DMS79 (cell line): ENCODE results near the gene LLGL1.

Source experiments
- DNase-seq: peaks from one replicate; lab custom pipeline; 2025; lab: John Stamatoyannopoulos, UW

Gene LLGL1

GRCh38 chr17:18230288-18231141 lies 5.1 kb downstream of the LLGL1 start:
- DNase-seq = no peak

- no peak for DNase-seq
These were observed 5.7 kb downstream of the LLGL1 start for GRCh38 chr17:18231164-18231563.

- DNase-seq = no peak
These were observed 8.5 kb downstream of the LLGL1 start for GRCh38 chr17:18233803-18234518.

GRCh38 chr17:18234853-18235380 lies 9.5 kb downstream of the LLGL1 start:
- no peak for DNase-seq

- no peak for DNase-seq
These were observed 10.4 kb downstream of the LLGL1 start for GRCh38 chr17:18235743-18236256.

- DNase-seq = no peak
These were observed 11.1 kb downstream of the LLGL1 start for GRCh38 chr17:18236494-18236893.

- no peak for DNase-seq
These were observed 12.0 kb downstream of the LLGL1 start for GRCh38 chr17:18237461-18237860.

GRCh38 chr17:18238299-18238698 lies 12.9 kb downstream of the LLGL1 start:
- no peak for DNase-seq

GRCh38 chr17:18240449-18240848 lies 15.0 kb downstream of the LLGL1 start:
- DNase-seq = no peak

GRCh38 chr17:18241229-18241871 lies 15.9 kb downstream of the LLGL1 start:
- no peak for DNase-seq

- no peak for DNase-seq
These were observed 19.8 kb downstream of the LLGL1 start for GRCh38 chr17:18245038-18245776.

- DNase-seq = no peak
These were observed 20.8 kb downstream of the LLGL1 start for GRCh38 chr17:18246109-18246725.

- DNase-seq = peak; percentile 41
These were observed 21.6 kb downstream of the LLGL1 start for GRCh38 chr17:18246880-18247612.

- no peak for DNase-seq
These were observed 22.2 kb downstream of the LLGL1 start for GRCh38 chr17:18247613-18248001.

- peak; percentile 8 for DNase-seq
These were observed 22.9 kb downstream of the LLGL1 start for GRCh38 chr17:18248300-18248731.

- DNase-seq = no peak
These were observed 23.4 kb downstream of the LLGL1 start for GRCh38 chr17:18248811-18249210.

- DNase-seq = no peak
These were observed 24.8 kb downstream of the LLGL1 start for GRCh38 chr17:18250259-18250658.

- DNase-seq = no peak
These were observed 25.3 kb downstream of the LLGL1 start for GRCh38 chr17:18250708-18251107.

- no peak for DNase-seq
These were observed 25.8 kb downstream of the LLGL1 start for GRCh38 chr17:18251204-18251603.

- no peak for DNase-seq
These were observed 26.7 kb downstream of the LLGL1 start for GRCh38 chr17:18252160-18252559.
